Neutrophil (primary cell): ENCODE measurements around the gene ABCB8.

Experiments used
- H3K27ac ChIP-seq: fragments of 200-600 bp; sonication (generic); 2 replicates; pipeline ENCODE4 v1.5.1; 2016; ENCODE audit warnings: mild to moderate bottlenecking, moderate library complexity
- H3K27me3 ChIP-seq: fragments of 200-600 bp; sonication (generic); 2 replicates; pipeline ENCODE4 v1.6.0; 2016; ENCODE audit warnings: mild to moderate bottlenecking
- H3K36me3 ChIP-seq: fragments of 200-600 bp; sonication (generic); 2 replicates; pipeline ENCODE4 v1.5.1; 2017
- H3K4me1 ChIP-seq, 2 experiments: fragments of 200-600 bp in 1 of 2; sonication (generic) in 1 of 2; 1 replicate in 1 of 2; 2 replicates in 1 of 2; pipeline versions ENCODE4 v1.5.1 to v1.6.1; 2013 to 2016; ENCODE audit warnings: low read depth in 1 of 2, low read length in 1 of 2, mild to moderate bottlenecking in 1 of 2, moderate library complexity in 1 of 2; ENCODE audit not compliant: control insufficient read depth in 1 of 2, insufficient read depth in 1 of 2
- H3K4me3 ChIP-seq, 2 experiments: fragments of 200-600 bp in 1 of 2; sonication (generic) in 1 of 2; 1 replicate in 1 of 2; 2 replicates in 1 of 2; pipeline ENCODE4 v1.5.1; 2013 to 2016; ENCODE audit warnings: low read depth in 1 of 2, low read length in 1 of 2, mild to moderate bottlenecking in 1 of 2, moderate library complexity in 1 of 2
- H3K9me3 ChIP-seq: fragments of 200-600 bp; sonication (generic); 2 replicates; pipeline ENCODE4 v1.5.1; 2016
- CTCF ChIP-seq: fragments of 200-600 bp; sonication (generic); IDR thresholded peaks from 2 replicates; pipeline ENCODE4 v1.5.1; 2016; ENCODE audit warnings: antibody characterized with exemption

Gene ABCB8

DNA sequence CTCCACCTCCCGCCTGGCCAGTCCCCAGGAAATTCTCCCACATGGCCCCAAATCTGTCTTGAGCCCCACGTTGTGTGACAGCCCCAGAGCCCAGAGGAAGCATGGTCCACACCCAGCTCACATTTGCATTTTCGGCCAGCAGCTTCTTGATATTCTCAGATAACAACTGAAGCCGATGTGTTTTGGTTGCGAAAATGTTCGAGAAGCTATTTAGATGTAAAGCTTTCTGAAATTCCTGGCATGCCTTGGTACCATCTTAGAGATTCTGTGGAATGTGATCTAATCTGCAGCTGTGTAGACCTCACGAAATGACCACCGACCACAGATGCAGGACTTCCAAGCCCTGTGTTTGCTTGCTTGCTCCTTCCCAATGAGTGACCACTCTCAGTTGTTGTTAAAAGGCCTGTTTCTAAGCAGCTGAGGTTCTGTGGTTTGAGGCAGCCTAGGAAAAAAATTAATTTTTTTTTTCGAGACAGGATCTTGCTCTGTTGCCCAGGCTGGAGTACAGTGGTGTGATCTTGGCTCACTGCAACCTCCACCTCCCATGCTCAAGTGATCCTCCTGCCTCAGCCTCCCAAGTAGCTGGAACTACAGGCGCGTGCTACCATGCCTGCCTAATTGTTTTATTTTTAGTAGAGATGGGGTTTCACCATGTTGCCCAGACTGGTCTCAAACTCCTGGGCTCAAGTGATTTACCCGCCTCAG is 40.0 kb downstream of the ABCB8 start:
- H3K4me1 ChIP-seq, result no peaks in the 10 kb centered on the region
- TF ChIP-seq CTCF, result no peak
- no peak overlapping the region for H3K27ac ChIP-seq
- peaks cover 93% of the 10 kb centered on the region for H3K36me3 ChIP-seq
- no peaks in the 10 kb centered on the region for H3K9me3 ChIP-seq
- H3K4me3 ChIP-seq, result no peak overlapping the region
- H3K27me3 ChIP-seq, result no peaks in the 10 kb centered on the region

- Histone ChIP-seq H3K36me3 (peaks cover 99% of the 10 kb centered on the region), H3K9me3 (no peaks in the 10 kb centered on the region), H3K27ac (no peak overlapping the region), H3K4me3 (no peak overlapping the region), H3K27me3 (no peaks in the 10 kb centered on the region), H3K4me1 (no peaks in the 10 kb centered on the region)
- TF ChIP-seq CTCF, result no peak
Observed at GRCh38 chr7:151069841-151070573, 41.8 kb downstream of the ABCB8 start.

DNA sequence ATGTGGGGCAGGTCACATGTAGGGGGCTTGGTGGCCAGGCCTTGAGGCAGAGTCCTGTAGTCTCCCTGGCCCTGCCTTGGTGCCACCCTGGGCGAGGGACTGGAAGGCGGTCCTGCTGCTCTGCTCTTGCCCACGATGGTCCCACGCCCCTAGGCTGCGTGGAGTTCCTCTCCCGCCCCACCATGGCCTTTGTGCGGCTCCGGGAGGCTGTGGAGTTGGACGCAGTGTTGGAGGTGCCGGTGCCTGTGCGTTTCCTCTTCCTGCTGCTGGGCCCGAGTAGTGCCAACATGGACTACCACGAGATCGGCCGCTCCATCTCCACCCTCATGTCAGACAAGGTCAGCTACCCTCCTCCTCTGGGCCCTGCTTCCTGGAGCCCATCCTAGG is 42.3 kb downstream of the ABCB8 start:
- TF ChIP-seq CTCF, result no peak
- no peaks in the 10 kb centered on the region for H3K27me3 ChIP-seq
- no peaks in the 10 kb centered on the region for H3K9me3 ChIP-seq
- no peaks in the 10 kb centered on the region for H3K4me1 ChIP-seq
- no peak overlapping the region for H3K27ac ChIP-seq
- peaks cover 99% of the 10 kb centered on the region for H3K36me3 ChIP-seq
- no peak overlapping the region for H3K4me3 ChIP-seq

DNA sequence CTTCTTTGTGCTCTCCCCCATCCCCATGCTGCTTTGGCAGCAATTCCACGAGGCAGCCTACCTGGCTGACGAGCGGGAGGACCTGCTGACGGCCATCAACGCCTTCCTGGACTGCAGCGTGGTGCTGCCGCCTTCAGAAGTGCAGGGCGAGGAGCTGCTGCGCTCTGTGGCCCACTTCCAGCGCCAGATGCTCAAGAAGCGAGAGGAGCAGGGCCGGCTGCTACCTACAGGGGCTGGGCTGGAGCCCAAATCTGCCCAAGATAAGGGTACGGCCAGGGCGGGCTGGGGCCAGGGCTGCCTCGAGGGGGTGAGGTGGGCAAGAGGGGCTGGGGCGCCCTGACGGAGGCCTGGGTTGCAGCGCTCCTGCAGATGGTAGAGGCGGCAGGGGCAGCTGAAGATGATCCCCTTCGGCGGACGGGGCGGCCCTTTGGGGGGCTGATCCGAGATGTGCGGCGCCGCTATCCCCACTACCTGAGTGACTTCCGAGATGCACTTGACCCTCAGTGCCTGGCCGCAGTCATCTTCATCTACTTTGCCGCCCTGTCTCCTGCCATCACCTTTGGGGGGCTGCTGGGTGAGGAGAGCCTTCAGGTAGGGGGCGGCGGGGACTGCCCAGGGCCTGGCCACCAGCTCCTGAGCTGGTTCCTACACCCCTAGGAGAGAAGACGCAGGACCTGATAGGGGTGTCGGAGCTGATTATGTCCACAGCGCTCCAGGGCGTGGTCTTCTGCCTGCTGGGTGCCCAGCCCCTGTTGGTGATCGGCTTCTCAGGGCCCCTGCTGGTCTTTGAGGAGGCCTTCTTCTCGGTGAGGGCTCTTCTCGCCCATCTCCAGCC is 43.0 kb downstream of the ABCB8 start:
- Histone ChIP-seq H3K4me3 (no peak overlapping the region), H3K4me1 (no peaks in the 10 kb centered on the region), H3K36me3 (peaks cover 99% of the 10 kb centered on the region)

More for the DNA sequence above, 43.0 kb downstream of the ABCB8 start:
- H3K27me3 ChIP-seq, result no peaks in the 10 kb centered on the region
- H3K9me3 ChIP-seq, result no peaks in the 10 kb centered on the region
- no peak overlapping the region for H3K27ac ChIP-seq
- TF ChIP-seq CTCF, result no peak
